Fibroblast of lung (primary cell): ENCODE data around the gene CLEC11A. TPM values are rescaled to one million over a fixed set of nuclear protein-coding genes. Genes with fewer than 3 reads are reported as not detected.
"Not testable (repeated sequence)": the region's sequence is repeated elsewhere in the genome, so short reads cannot be mapped to it uniquely, and the experiment has no call there.

Experiments used
- DNase-seq, 2 donors: peaks; one replicate each; pipeline versions ENCODE4 v3.0.0 to v3.0.0-alpha.2; 2010; ENCODE audit warnings: low read depth in 2 of 2
- H2AFZ ChIP-seq: 2 replicates; pipeline ENCODE4 v1.5.1; 2012; ENCODE audit warnings: low read length, control low read depth, inconsistent platforms
- H3K27ac ChIP-seq: 2 replicates; pipeline ENCODE4 v1.5.1; 2011; ENCODE audit warnings: low read length, control low read depth; ENCODE audit not compliant: insufficient read depth
- H3K27me3 ChIP-seq: 2 replicates; pipeline ENCODE4 v1.5.1; 2011; ENCODE audit warnings: mild to moderate bottlenecking, low read length; ENCODE audit not compliant: control insufficient read depth, insufficient read depth
- H3K36me3 ChIP-seq: 2 replicates; pipeline ENCODE4 v1.5.1; 2011; ENCODE audit warnings: low read length; ENCODE audit not compliant: control insufficient read depth, insufficient read depth
- H3K4me1 ChIP-seq: 2 replicates; pipeline ENCODE4 v1.5.1; 2011; ENCODE audit warnings: low read length; ENCODE audit not compliant: control insufficient read depth, insufficient read depth; ENCODE audit errors: extremely low read depth
- H3K4me2 ChIP-seq: 2 replicates; pipeline ENCODE4 v1.5.1; 2011; ENCODE audit warnings: low read length, control low read depth; ENCODE audit not compliant: insufficient read depth; ENCODE audit errors: extremely low read depth
- H3K4me3 ChIP-seq, 4 experiments: fragments of 200-600 bp in 1 of 4; sonication (generic) in 1 of 4; replicated peaks in 1 of 4; 2 replicates each; pipeline ENCODE4 v1.5.1; 2011 to 2016; ENCODE audit warnings: low read length in 4 of 4, low read depth in 3 of 4, mild to moderate bottlenecking in 3 of 4, control low read depth in 2 of 4, inconsistent platforms in 1 of 4, mixed read lengths in 1 of 4; ENCODE audit not compliant: insufficient read depth in 1 of 4; ENCODE audit errors: control extremely low read depth in 1 of 4
- H3K79me2 ChIP-seq: 2 replicates; pipeline ENCODE4 v1.5.1; 2012; ENCODE audit warnings: mild to moderate bottlenecking, low read length, inconsistent platforms; ENCODE audit not compliant: control insufficient read depth, insufficient read depth
- H3K9ac ChIP-seq: 2 replicates; pipeline ENCODE4 v1.5.1; 2011; ENCODE audit warnings: mild to moderate bottlenecking, low read length, control low read depth; ENCODE audit not compliant: insufficient read depth
- H3K9me3 ChIP-seq: 2 replicates; pipeline ENCODE4 v1.5.1; 2012; ENCODE audit warnings: low read depth, low read length; ENCODE audit not compliant: control insufficient read depth, insufficient read depth
- H4K20me1 ChIP-seq: 2 replicates; pipeline ENCODE4 v1.5.1; 2011; ENCODE audit warnings: low read length; ENCODE audit not compliant: control insufficient read depth, insufficient read depth; ENCODE audit errors: extremely low read depth
- CTCF ChIP-seq, 2 donors: IDR thresholded peaks in 1 of 2; conservative IDR thresholded peaks in 1 of 2; 1 replicate in 1 of 2; 2 replicates in 1 of 2; pipeline ENCODE4 v1.5.1; 2011 to 2012; ENCODE audit warnings: low read length in 2 of 2, control low read depth in 1 of 2, inconsistent platforms in 1 of 2, low read depth in 1 of 2, mild to moderate bottlenecking in 1 of 2
- EZH2 ChIP-seq: IDR thresholded peaks from 2 replicates; pipeline ENCODE4 v1.5.1; 2012; ENCODE audit warnings: low read length, control low read depth, mild to moderate bottlenecking; ENCODE audit errors: missing control alignments
- polyA plus RNA-seq, 2 donors: library from polyadenylated mRNA; depleted of rRNA in 1 of 2; stranded (reverse) in 1 of 2; unstranded in 1 of 2; fragments of >200 nt; gene quantifications; 2 replicates each; pipeline ENCODE4 v1.2.1, GENCODE V29; 2011 to 2012; ENCODE audit warnings: missing spikeins in 1 of 2
- total RNA-seq: library from RNA; depleted of rRNA; stranded (reverse); fragments of >200 nt; gene quantifications from 2 replicates; pipeline ENCODE4 v1.2.1, GENCODE V29; 2014

The CLEC11A gene
- total and polyA plus RNA-seq, 2 donors (not counting 1 experiment from before 2014, with no cell fraction given) = 22.5 to 69.4 TPM

GRCh38 chr19:50768277-50768676 is 45.1 kb downstream of the CLEC11A start:
- Histone ChIP-seq H3K79me2 (no peaks in the 10 kb centered on the region), H3K27me3 (no peaks in the 10 kb centered on the region), H2AFZ (no peak overlapping the region), H3K4me3 (no peak overlapping the region), H3K4me2 (no peak overlapping the region), H3K9ac (no peak overlapping the region), H4K20me1 (no peaks in the 10 kb centered on the region), H3K36me3 (no peaks in the 10 kb centered on the region), H3K4me1 (no peaks in the 10 kb centered on the region), H3K9me3 (no peaks in the 10 kb centered on the region), H3K27ac (no peak overlapping the region)
- no peak for DNase-seq
- no peak for TF ChIP-seq CTCF (conservative IDR thresholded peaks at IDR 0.05 in 1 of 2, IDR thresholded peaks at IDR 0.05 in 1 of 2; ENCODE audit: low read depth in 1 of 2, low read length in 2 of 2)
- no peak for TF ChIP-seq EZH2

- not testable (repeated sequence) for H3K27ac ChIP-seq, H3K4me2 ChIP-seq, H3K36me3 ChIP-seq, H3K4me1 ChIP-seq, H3K9me3 ChIP-seq, H2AFZ ChIP-seq, H3K9ac ChIP-seq, H3K4me3 ChIP-seq, H4K20me1 ChIP-seq, H3K27me3 ChIP-seq, DNase-seq, H3K79me2 ChIP-seq
Measured at GRCh38 chr19:50770164-50770563, 47.0 kb downstream of the CLEC11A start, which contains the start of gene GPR32. GPR32 (plus strand) TSS chr19:50770464; CDS start chr19:50770601, 137 bp downstream.

GRCh38 chr19:50770888-50771287 is 47.7 kb downstream of the CLEC11A start:
- H3K4me3 ChIP-seq = no peak overlapping the region
- H3K4me1 ChIP-seq = no peaks in the 10 kb centered on the region
- H3K4me2 ChIP-seq = no peak overlapping the region
- no peaks in the 10 kb centered on the region for H3K27me3 ChIP-seq
- H2AFZ ChIP-seq = no peak overlapping the region
- no peaks in the 10 kb centered on the region for H3K79me2 ChIP-seq
- no peak overlapping the region for H3K27ac ChIP-seq
- DNase-seq = no peak
- no peak overlapping the region for H3K9ac ChIP-seq
- TF ChIP-seq CTCF (conservative IDR thresholded peaks at IDR 0.05 in 1 of 2, IDR thresholded peaks at IDR 0.05 in 1 of 2; ENCODE audit: low read depth in 1 of 2, low read length in 2 of 2) = no peak
- TF ChIP-seq EZH2 = no peak
- H3K36me3 ChIP-seq = no peaks in the 10 kb centered on the region
- H4K20me1 ChIP-seq = no peaks in the 10 kb centered on the region
- H3K9me3 ChIP-seq = no peaks in the 10 kb centered on the region
